Hepatocyte (in vitro differentiated cells): ENCODE results near the gene UTS2B. TPM values are rescaled to one million over a fixed set of nuclear protein-coding genes. Genes with fewer than 3 reads are reported as not detected.

Source experiments
- DNase-seq: peaks from one replicate; pipeline ENCODE4 v3.0.0-alpha.2; 2016; ENCODE audit warnings: low spot score
- H2AFZ ChIP-seq: fragments of 200-600 bp; sonication (generic); 2 replicates; pipeline ENCODE4 v1.6.0; 2016; ENCODE audit warnings: antibody characterized with exemption, mild to moderate bottlenecking
- H3K27ac ChIP-seq: fragments of 200-600 bp; sonication (generic); 2 replicates; pipeline ENCODE4 v1.5.1; 2016; ENCODE audit warnings: mild to moderate bottlenecking
- H3K27me3 ChIP-seq: fragments of 200-600 bp; sonication (generic); 2 replicates; pipeline ENCODE4 v1.6.1; 2016
- H3K36me3 ChIP-seq: fragments of 200-600 bp; sonication (generic); replicated peaks from 2 replicates; pipeline ENCODE4 v1.5.1; 2016; ENCODE audit warnings: low read depth; ENCODE audit not compliant: insufficient read depth
- H3K4me1 ChIP-seq: fragments of 200-600 bp; sonication (generic); 2 replicates; pipeline ENCODE4 v1.5.1; 2016; ENCODE audit warnings: mild to moderate bottlenecking, moderate library complexity; ENCODE audit not compliant: insufficient read depth
- H3K4me2 ChIP-seq: fragments of 200-600 bp; sonication (generic); 2 replicates; pipeline ENCODE4 v1.6.0; 2016
- H3K4me3 ChIP-seq: fragments of 200-600 bp; sonication (generic); 2 replicates; pipeline ENCODE4 v1.5.1; 2016; ENCODE audit warnings: mild to moderate bottlenecking
- H3K79me2 ChIP-seq: fragments of 200-600 bp; sonication (generic); 2 replicates; pipeline ENCODE4 v1.6.0; 2017; ENCODE audit warnings: mild to moderate bottlenecking
- H3K9me2 ChIP-seq: fragments of 200-600 bp; sonication (generic); replicated peaks from 2 replicates; pipeline ENCODE4 v1.6.0; 2017; ENCODE audit warnings: mild to moderate bottlenecking; ENCODE audit not compliant: insufficient read depth
- H3K9me3 ChIP-seq: fragments of 200-600 bp; sonication (generic); 2 replicates; pipeline ENCODE4 v1.5.1; 2016; ENCODE audit warnings: low read depth, mild to moderate bottlenecking
- H4K20me1 ChIP-seq: fragments of 200-600 bp; sonication (generic); 2 replicates; pipeline ENCODE4 v1.6.0; 2016; ENCODE audit warnings: mild to moderate bottlenecking; ENCODE audit not compliant: insufficient read depth, poor library complexity, severe bottlenecking
- CTCF ChIP-seq: fragments of 200-600 bp; sonication (generic); IDR thresholded peaks from 2 replicates; pipeline ENCODE4 v1.5.1; 2016; ENCODE audit warnings: antibody characterized with exemption, mild to moderate bottlenecking; ENCODE audit not compliant: poor library complexity
- EZH2 ChIP-seq: fragments of 200-600 bp; sonication (generic); IDR thresholded peaks from 2 replicates; pipeline ENCODE4 v1.6.1; 2016; ENCODE audit warnings: antibody characterized with exemption, mild to moderate bottlenecking, borderline replicate concordance
- EZH2phosphoT487 ChIP-seq: fragments of 200-600 bp; sonication (generic); IDR thresholded peaks from one replicate; pipeline ENCODE4 v1.6.1; 2018; ENCODE audit warnings: antibody characterized with exemption, mild to moderate bottlenecking, low read depth, moderate library complexity; ENCODE audit not compliant: unreplicated experiment, severe bottlenecking
- WGBS: methylation state at CpG from one replicate; pipeline ENCODE4 v1.1.6; 2016; ENCODE audit warnings: low lambda C conversion rate; ENCODE audit errors: missing lambda C conversion rate; 5-methylcytosine and 5-hydroxymethylcytosine counted together
- polyA plus RNA-seq: library from polyadenylated mRNA; unstranded; fragments of >200 nt; fragmentation: Nextera tagmentation; extraction: Ambion mirVana; gene quantifications from 2 replicates; pipeline ENCODE4 v1.2.1, GENCODE V29; 2016
- total RNA-seq: library from RNA; depleted of rRNA; stranded (reverse); fragments of >200 nt; gene quantifications from 2 replicates; pipeline ENCODE4 v1.2.3, GENCODE V29; 2014

The UTS2B gene
- total and polyA plus RNA-seq, 2 experiments from 2014 or later, result 0.07 to 0.19 TPM

DNA sequence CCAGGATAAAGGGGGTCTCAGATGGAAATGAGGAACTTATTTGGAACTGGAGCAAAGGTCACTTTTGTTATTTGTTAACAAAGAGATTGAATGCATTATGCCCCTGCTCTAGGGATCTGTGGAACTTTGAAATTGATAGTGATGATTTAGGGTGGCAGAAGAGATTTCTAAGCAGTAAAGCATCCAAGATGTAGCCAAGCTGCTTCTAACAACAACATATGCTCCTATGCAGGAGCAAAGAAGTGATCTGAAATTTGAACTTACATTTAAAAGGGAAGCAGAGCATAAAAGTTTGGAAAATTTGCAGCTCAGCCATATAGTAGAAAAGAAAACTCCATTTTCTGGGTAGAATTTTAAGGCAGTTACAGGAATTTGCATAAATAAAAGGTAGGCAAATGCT is 31.5 kb downstream of the UTS2B start:
- no peaks in the 10 kb centered on the region for H3K4me1 ChIP-seq
- no peak overlapping the region for H3K27ac ChIP-seq
- H3K9me2 ChIP-seq, result no peaks in the 10 kb centered on the region
- H3K4me2 ChIP-seq, result no peak overlapping the region
- no peak overlapping the region for H2AFZ ChIP-seq
- H4K20me1 ChIP-seq, result no peaks in the 10 kb centered on the region
- H3K27me3 ChIP-seq, result no peaks in the 10 kb centered on the region
- H3K4me3 ChIP-seq, result no peak overlapping the region
- no peaks in the 10 kb centered on the region for H3K79me2 ChIP-seq
- H3K36me3 ChIP-seq, result no peaks in the 10 kb centered on the region
- TF ChIP-seq EZH2, result no peak
- DNase-seq, result no peak
- H3K9me3 ChIP-seq, result no peaks in the 10 kb centered on the region

- H2AFZ ChIP-seq, result no peak overlapping the region
- no peaks in the 10 kb centered on the region for H3K36me3 ChIP-seq
- H4K20me1 ChIP-seq, result no peaks in the 10 kb centered on the region
- TF ChIP-seq EZH2, result no peak
- no peak for TF ChIP-seq CTCF
- no peak for TF ChIP-seq EZH2phosphoT487
- WGBS, result 67% methylated on average over 4 of the region's 4 CpGs
- H3K9me3 ChIP-seq, result no peaks in the 10 kb centered on the region
- DNase-seq, result no peak
- H3K9me2 ChIP-seq, result no peaks in the 10 kb centered on the region
- no peak overlapping the region for H3K4me2 ChIP-seq
- no peak overlapping the region for H3K4me3 ChIP-seq
- no peaks in the 10 kb centered on the region for H3K4me1 ChIP-seq
- H3K27ac ChIP-seq, result no peak overlapping the region
- no peaks in the 10 kb centered on the region for H3K79me2 ChIP-seq
- no peaks in the 10 kb centered on the region for H3K27me3 ChIP-seq
Measured at GRCh38 chr3:191296041-191296541, 34.2 kb downstream of the UTS2B start.

- Histone ChIP-seq H3K4me2 (no peak overlapping the region), H3K27ac (no peak overlapping the region), H3K79me2 (no peaks in the 10 kb centered on the region), H4K20me1 (no peaks in the 10 kb centered on the region), H3K9me2 (no peaks in the 10 kb centered on the region), H3K27me3 (no peaks in the 10 kb centered on the region), H3K4me3 (no peak overlapping the region), H3K4me1 (no peaks in the 10 kb centered on the region), H3K36me3 (no peaks in the 10 kb centered on the region), H3K9me3 (no peaks in the 10 kb centered on the region), H2AFZ (no peak overlapping the region)
- WGBS, result 88% methylated on average over 1 of the region's 1 CpG
- DNase-seq, result no peak
- no peak for TF ChIP-seq EZH2phosphoT487
- TF ChIP-seq CTCF, result no peak
Measured at GRCh38 chr3:191294291-191294690, 36.0 kb downstream of the UTS2B start.

DNA sequence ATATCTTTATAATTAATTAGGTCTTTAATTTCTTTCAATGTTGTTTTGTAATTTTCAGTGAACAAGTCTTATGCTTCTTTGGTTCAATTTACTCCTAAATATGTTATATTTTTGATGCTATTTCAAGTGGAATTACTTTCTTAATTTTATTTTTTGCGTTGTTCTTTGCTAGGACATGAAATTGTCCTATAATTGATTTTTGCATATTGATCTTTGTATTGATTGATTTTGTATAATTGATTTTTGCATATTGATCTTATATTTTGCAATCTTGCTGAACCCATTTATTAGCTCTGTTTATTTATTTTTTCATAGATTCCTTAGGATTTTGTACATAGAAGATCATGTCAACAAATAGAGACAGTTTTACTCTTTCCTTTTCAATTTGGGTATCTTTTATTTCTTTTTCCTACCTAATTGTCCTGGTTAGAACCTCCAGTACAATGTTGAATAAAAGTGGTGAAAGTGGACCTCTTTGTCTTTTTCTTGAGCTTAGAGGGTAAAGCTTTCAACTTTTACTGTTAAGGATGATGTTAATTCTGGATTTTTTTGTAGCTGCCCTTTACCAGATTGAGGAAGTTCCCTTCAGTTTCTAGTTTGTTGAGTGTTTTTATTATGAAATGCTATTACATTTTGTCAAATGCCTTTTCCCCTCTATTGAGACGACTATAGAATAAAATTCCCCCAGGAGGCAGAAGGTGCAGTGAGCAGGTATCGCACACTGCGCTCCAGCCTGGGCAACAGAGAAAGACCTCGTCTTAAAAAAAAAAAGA is 37.9 kb downstream of the UTS2B start:
- no peak overlapping the region for H3K4me3 ChIP-seq
- no peaks in the 10 kb centered on the region for H3K9me2 ChIP-seq
- H3K4me1 ChIP-seq, result no peaks in the 10 kb centered on the region
- H3K79me2 ChIP-seq, result no peaks in the 10 kb centered on the region
- no peaks in the 10 kb centered on the region for H3K36me3 ChIP-seq
- no peak overlapping the region for H3K4me2 ChIP-seq
- H3K9me3 ChIP-seq, result no peaks in the 10 kb centered on the region
- WGBS, result 87% methylated on average over 5 of the region's 5 CpGs
- TF ChIP-seq EZH2phosphoT487 (no peak), CTCF (no peak), EZH2 (no peak)
- H4K20me1 ChIP-seq, result no peaks in the 10 kb centered on the region
- no peak overlapping the region for H3K27ac ChIP-seq
- no peak overlapping the region for H2AFZ ChIP-seq
- DNase-seq, result no peak
- no peaks in the 10 kb centered on the region for H3K27me3 ChIP-seq
